Stomach (tissue), 9 donors: Measurements from ENCODE around the gene FOXI1. TPM values are rescaled to one million over a fixed set of nuclear protein-coding genes. Genes with fewer than 3 reads are reported as not detected.
A peak's percentile ranks its signal among the peaks of the same experiment; 100 is the strongest.

Experiments
- DNase-seq, 2 donors: peaks; one replicate each; pipeline versions ENCODE4 v3.0.0 to v3.0.0-alpha.2; 2013 to 2019
- H3K27ac ChIP-seq, 5 donors: fragments of 200-600 bp in 4 of 5; sonication (generic) in 4 of 5; one replicate each; pipeline ENCODE4 v1.5.1; 2013 to 2019; ENCODE audit warnings: mild to moderate bottlenecking in 1 of 5, moderate library complexity in 1 of 5
- H3K27me3 ChIP-seq, 3 donors: fragments of 200-600 bp; sonication (generic); one replicate each; pipeline ENCODE4 v1.5.1; 2017 to 2019; ENCODE audit warnings: mixed run types in 1 of 3
- H3K36me3 ChIP-seq, 4 donors: fragments of 200-600 bp; sonication (generic); 1 replicate in 3 of 4; 2 replicates in 1 of 4; pipeline ENCODE4 v1.5.1; 2016 to 2019
- H3K4me1 ChIP-seq, 4 donors: fragments of 200-600 bp; sonication (generic); one replicate each; pipeline ENCODE4 v1.5.1; 2016 to 2019
- H3K4me3 ChIP-seq, 4 donors: fragments of 200-600 bp; sonication (generic) in 3 of 4; one replicate each; pipeline ENCODE4 v1.5.1; 2016 to 2019; ENCODE audit warnings: mild to moderate bottlenecking in 1 of 4
- H3K9me3 ChIP-seq, 4 donors: fragments of 200-600 bp; sonication (generic); one replicate each; pipeline ENCODE4 v1.5.1; 2016 to 2019
- CTCF ChIP-seq, 7 experiments: fragments of 450-650 bp in 4 of 7; fragments of 200-600 bp in 3 of 7; sonication (generic) in 3 of 7; IDR thresholded peaks; one replicate each; pipeline ENCODE4 v1.5.1; 2016 to 2019; ENCODE audit warnings: antibody characterized with exemption in 7 of 7, control low read depth in 2 of 7, mild to moderate bottlenecking in 1 of 7
- EP300 ChIP-seq: sonication (generic); formaldehyde crosslinking; IDR thresholded peaks from one replicate; pipeline ENCODE4 v1.6.1; 2017; ENCODE audit warnings: antibody characterized with exemption
- POLR2A ChIP-seq, 4 donors: fragments of 450-650 bp; IDR thresholded peaks; one replicate each; pipeline ENCODE4 v1.6.1; 2016; ENCODE audit warnings: antibody characterized with exemption in 4 of 4, control low read depth in 2 of 4, mild to moderate bottlenecking in 1 of 4, moderate library complexity in 1 of 4
- POLR2AphosphoS5 ChIP-seq, 3 donors: sonication (generic); formaldehyde crosslinking; IDR thresholded peaks; one replicate each; pipeline ENCODE4 v1.6.1; 2016; ENCODE audit warnings: antibody characterized with exemption in 3 of 3
- WGBS, 5 donors: extraction: QIAGEN DNeasy Blood & Tissue Kit in 3 of 5; methylation state at CpG; one replicate each; pipeline versions ENCODE4 v1.1.5 to v1.1.7; 2013 to 2018; 5-methylcytosine and 5-hydroxymethylcytosine counted together
- intact Hi-C: fragments of 100-400 bp; cut with DNase I; formaldehyde crosslinking; loops from one replicate; pipeline ENCODE4 v1.15.1; 2023; ENCODE audit warnings: low total_unique reads
- polyA plus RNA-seq, 3 donors: library from polyadenylated mRNA; stranded (reverse); fragments of 200-250 nt; gene quantifications; one replicate each; pipeline ENCODE4 v1.2.3, GENCODE V29; 2013
- total RNA-seq, 5 donors: library from RNA; depleted of rRNA; stranded (reverse); fragments of >200 nt; gene quantifications; one replicate each; pipeline versions ENCODE4 v1.1.0 to v1.2.3, GENCODE V29; 2014 to 2016
- donor health status: healthy with polysubstance abuse.
- donor health status: Bipolar disorder and iron deficiency.
- donor health status: healthy.

Gene FOXI1
- total and polyA plus RNA-seq, 8 donors: 0.18 TPM; not detected in 7

GRCh38 chr5:170071748-170072147, 33.9 kb upstream of the FOXI1 start:
- intact Hi-C loops: no loop called here
- Histone ChIP-seq H3K27ac (no peak overlapping the region), H3K36me3 (peaks cover 0 to 22% (median 5%) of the 10 kb centered on the region in 4 donors), H3K4me1 (no peaks in the 10 kb centered on the region), H3K9me3 (no peaks in the 10 kb centered on the region), H3K27me3 (no peaks in the 10 kb centered on the region), H3K4me3 (no peak overlapping the region)
- DNase-seq: no peak
- WGBS, 5 donors: 89 to 95% (median 90%) methylated on average over 2 of the region's 2 CpGs
- TF ChIP-seq POLR2AphosphoS5 (IDR thresholded peaks at IDR 0.05): no peak
- TF ChIP-seq EP300: no peak
- TF ChIP-seq POLR2A (IDR thresholded peaks at IDR 0.05): no peak
- no peak for TF ChIP-seq CTCF (IDR thresholded peaks at IDR 0.05)

- 67 to 81% (median 76%) methylated on average over 7 of the region's 7 CpGs for WGBS, 5 donors
- intact Hi-C loops: no loop called here
- no peak overlapping the region for H3K4me3 ChIP-seq
Observed at GRCh38 chr5:170075696-170076095, 30.0 kb upstream of the FOXI1 start.

GRCh38 chr5:170076211-170076610, 29.5 kb upstream of the FOXI1 start:
- Histone ChIP-seq H3K36me3 (peaks cover 0 to 30% (median 17%) of the 10 kb centered on the region in 4 donors), H3K9me3 (no peaks in the 10 kb centered on the region), H3K4me1 (no peaks in the 10 kb centered on the region), H3K4me3 (no peak overlapping the region), H3K27ac (no peak overlapping the region), H3K27me3 (no peaks in the 10 kb centered on the region)
- DNase-seq: no peak
- 47 to 100% (median 89%) methylated on average over 1 of the region's 1 CpG for WGBS, 5 donors
- intact Hi-C loops: no loop called here
- TF ChIP-seq CTCF (IDR thresholded peaks at IDR 0.05): no peak
- no peak for TF ChIP-seq EP300
- no peak for TF ChIP-seq POLR2AphosphoS5 (IDR thresholded peaks at IDR 0.05)
- no peak for TF ChIP-seq POLR2A (IDR thresholded peaks at IDR 0.05)

More at GRCh38 chr5:170075696-170076095, 30.0 kb upstream of the FOXI1 start:
- H3K4me1 ChIP-seq: no peaks in the 10 kb centered on the region
- H3K36me3 ChIP-seq: peaks cover 0 to 25% (median 15%) of the 10 kb centered on the region in 4 donors
- H3K27me3 ChIP-seq: no peaks in the 10 kb centered on the region
- no peaks in the 10 kb centered on the region for H3K9me3 ChIP-seq
- no peak overlapping the region for H3K27ac ChIP-seq
- peak; percentile 11 to 18 for DNase-seq
- TF ChIP-seq POLR2AphosphoS5 (IDR thresholded peaks at IDR 0.05) (no peak), CTCF (IDR thresholded peaks at IDR 0.05) (no peak), POLR2A (IDR thresholded peaks at IDR 0.05) (no peak), EP300 (no peak)

- no peaks in the 10 kb centered on the region for H3K4me1 ChIP-seq
- DNase-seq: no peak
- H3K27me3 ChIP-seq: no peaks in the 10 kb centered on the region
- intact Hi-C loops: no loop called here
- no peak overlapping the region for H3K27ac ChIP-seq
- H3K9me3 ChIP-seq: no peaks in the 10 kb centered on the region
- TF ChIP-seq CTCF (IDR thresholded peaks at IDR 0.05): no peak
- no peak for TF ChIP-seq POLR2AphosphoS5 (IDR thresholded peaks at IDR 0.05)
- no peak for TF ChIP-seq EP300
- no peak for TF ChIP-seq POLR2A (IDR thresholded peaks at IDR 0.05)
- H3K36me3 ChIP-seq: peaks cover 0 to 36% (median 19%) of the 10 kb centered on the region in 4 donors
- H3K4me3 ChIP-seq: no peak overlapping the region
Observed at GRCh38 chr5:170076739-170077138, 29.0 kb upstream of the FOXI1 start.
